Measurements from ENCODE around the gene EFR3B.

The EFR3B gene

GRCh38 chr2:25197336-25198208, 155.7 kb downstream of the EFR3B start:
- DNase-seq, result peak; percentile 48

GRCh38 chr2:25198209-25198525, 156.3 kb downstream of the EFR3B start:
- no peak for DNase-seq

DNA sequence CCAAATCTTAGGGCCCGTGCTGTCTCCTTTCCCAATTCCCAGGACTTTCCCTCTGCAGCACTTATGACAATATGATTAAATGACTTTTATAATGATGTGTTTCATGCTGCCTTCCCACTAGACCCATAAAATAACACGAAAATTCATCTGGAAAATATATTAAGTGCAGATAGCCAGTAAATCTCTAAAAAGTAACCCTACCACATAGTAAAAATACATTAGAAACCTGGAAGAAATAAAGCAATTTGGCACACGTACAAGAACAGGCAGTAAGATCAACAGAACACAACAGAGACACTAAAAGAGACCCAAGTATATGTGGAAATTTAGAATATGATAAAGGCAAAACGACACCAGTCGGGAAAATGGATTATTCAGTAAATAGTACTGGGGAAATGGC, 156.7 kb downstream of the EFR3B start:
- no peak for DNase-seq

DNA sequence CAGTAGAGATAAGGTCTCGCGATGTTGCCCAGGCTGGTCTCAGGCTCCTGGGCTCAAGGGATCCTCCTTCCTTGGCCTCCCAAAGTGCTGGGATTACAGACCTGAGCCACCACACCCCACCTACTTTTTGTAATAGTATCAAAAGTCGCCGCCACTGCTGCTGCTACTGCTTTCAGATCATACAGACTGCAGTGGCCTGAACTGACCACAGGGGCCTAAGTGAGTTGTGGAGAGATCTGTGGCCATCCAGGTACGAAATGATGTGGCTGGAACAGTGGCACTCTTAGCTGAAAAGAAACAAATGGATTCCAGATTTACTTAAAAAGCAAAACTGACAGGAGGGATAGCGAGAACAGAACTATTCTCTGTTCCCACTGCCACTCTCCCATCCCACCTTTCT, 159.4 kb downstream of the EFR3B start:
- peak; percentile 37 for DNase-seq

DNA sequence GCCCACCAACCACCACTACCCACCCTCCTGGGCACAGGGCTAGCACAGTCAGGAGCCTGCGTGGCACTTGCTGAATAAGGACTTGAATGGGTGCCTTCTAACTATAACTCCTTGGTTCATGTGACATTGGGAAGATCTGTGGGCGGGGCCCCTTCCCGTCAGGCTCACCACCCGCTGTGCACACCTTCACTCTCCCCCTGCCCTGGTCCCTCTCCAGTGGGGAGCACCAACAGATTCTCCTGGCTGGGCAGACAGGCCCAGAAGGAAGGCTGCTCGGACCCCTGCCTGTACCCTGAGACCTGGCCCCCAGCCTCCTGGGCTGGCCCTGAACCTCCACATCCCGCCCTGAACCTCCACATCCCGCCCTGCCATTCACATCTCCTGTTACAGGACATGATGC, 159.9 kb downstream of the EFR3B start:
- DNase-seq, result no peak

DNA sequence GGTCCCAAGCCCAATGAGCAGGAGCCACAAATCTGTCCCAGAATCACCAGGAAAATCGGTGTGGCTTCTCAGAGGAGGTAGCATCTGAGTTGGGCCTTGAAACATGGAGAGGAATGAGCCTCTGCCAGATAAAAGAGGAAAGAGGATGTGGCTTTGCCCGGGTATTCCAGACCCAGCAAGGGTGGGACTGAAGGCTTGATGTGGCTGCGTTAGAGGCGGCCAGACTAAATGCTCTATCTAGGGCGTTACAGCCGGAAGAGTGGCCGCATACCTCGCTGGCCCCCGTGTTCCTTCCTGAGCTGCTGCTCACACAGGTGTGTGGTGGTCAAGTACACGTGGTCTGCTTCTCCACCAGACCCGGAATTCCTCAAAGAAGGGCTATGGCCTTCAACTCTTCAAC, 160.4 kb downstream of the EFR3B start:
- no peak for DNase-seq

DNA sequence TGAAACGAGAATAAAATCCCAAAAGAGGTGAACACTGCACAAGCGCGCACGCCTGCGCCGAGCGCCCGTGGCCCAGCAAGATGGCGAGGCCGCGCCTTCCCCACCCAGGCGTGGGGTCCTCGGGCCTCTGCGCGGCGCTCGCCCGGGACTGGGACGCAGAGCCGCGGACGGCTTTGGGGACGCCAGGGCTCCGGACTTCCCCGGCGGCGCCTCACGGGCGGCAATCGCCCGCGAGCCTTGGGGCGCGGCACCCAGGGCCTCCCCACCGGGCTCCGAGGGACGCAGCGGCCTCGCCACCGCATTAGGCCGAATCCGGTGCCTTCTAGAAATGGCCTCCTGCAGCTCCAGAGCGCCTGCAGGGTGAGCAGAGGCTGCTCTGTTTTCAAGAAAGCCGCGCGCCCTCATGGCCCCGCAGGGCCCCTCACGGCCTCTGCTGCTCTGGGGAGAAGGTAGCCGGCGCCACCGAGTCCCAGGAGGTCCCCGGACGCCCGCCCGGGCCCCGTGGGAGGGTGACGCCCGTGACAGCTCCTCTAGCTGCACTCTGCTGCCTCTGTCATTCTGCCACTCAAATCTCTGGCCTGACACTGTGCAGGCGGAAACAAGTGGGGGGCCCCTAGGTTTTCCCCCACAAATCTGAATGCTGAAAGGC, 162.4 kb downstream of the EFR3B start:
- no peak for DNase-seq

GRCh38 chr2:25207078-25207545, 165.2 kb downstream of the EFR3B start:
- no peak for DNase-seq

Data from NCI-H82 (cell line).